Calu3 (cell line): Measurements from ENCODE around the gene HACE1. TPM values are rescaled to one million over a fixed set of nuclear protein-coding genes. Genes with fewer than 3 reads are reported as not detected.
"Not testable (repeated sequence)": the region's sequence is repeated elsewhere in the genome, so short reads cannot be mapped to it uniquely, and the experiment has no call there.

ENCODE experiments used
- BruUV-seq: library from RNA; stranded (reverse); fragments of 400-500 nt; replicated peaks from 2 replicates; lab custom pipeline; 2021; lab: Mats Ljungman, UMichigan
- CTCF ChIA-PET: fragments of 300-600 bp; sonication (Branson Sonifier 250); formaldehyde crosslinking; loops from one replicate; lab custom pipeline; 2022; ENCODE audit warnings: antibody characterized with exemption; lab: Charles Lee
- DNase-seq: peaks from one replicate; pipeline ENCODE4 v3.0.0; 2022
- H3K27ac Mint-ChIP-seq: one replicate; pipeline ENCODE4 v1.8.0; 2022; ENCODE audit warnings: mixed read lengths; ENCODE audit not compliant: unreplicated experiment
- H3K27me3 Mint-ChIP-seq: one replicate; pipeline ENCODE4 v1.8.0; 2022; ENCODE audit warnings: mixed read lengths; ENCODE audit not compliant: unreplicated experiment
- H3K36me3 Mint-ChIP-seq: one replicate; pipeline ENCODE4 v1.8.0; 2022; ENCODE audit warnings: mild to moderate bottlenecking, moderate library complexity, mixed read lengths; ENCODE audit not compliant: insufficient read depth, unreplicated experiment
- H3K4me1 Mint-ChIP-seq: one replicate; pipeline ENCODE4 v1.8.0; 2022; ENCODE audit warnings: mild to moderate bottlenecking, low read depth, mixed read lengths; ENCODE audit not compliant: unreplicated experiment
- H3K4me3 Mint-ChIP-seq: one replicate; pipeline ENCODE4 v1.8.0; 2022; ENCODE audit warnings: mild to moderate bottlenecking, low read depth, moderate library complexity, mixed read lengths; ENCODE audit not compliant: unreplicated experiment
- H3K9me3 Mint-ChIP-seq: one replicate; pipeline ENCODE4 v1.8.0; 2022; ENCODE audit warnings: low read depth, mixed read lengths; ENCODE audit not compliant: unreplicated experiment
- intact Hi-C: fragments of 100-400 bp; cut with micrococcal nuclease; formaldehyde crosslinking; loops from one replicate; pipeline ENCODE4 v1.10.0; 2022; ENCODE audit not compliant: unreplicated experiment
- total RNA-seq: library from RNA; stranded (reverse); gene quantifications from 2 replicates; pipeline ENCODE4 v1.2.3, GENCODE V29; 2022
- TF ChIP-seq, protein P1 (sequence below): fragments of 200-600 bp; IDR thresholded peaks from one replicate; pipeline ENCODE4 v1.8.0; 2022; ENCODE audit warnings: antibody characterized with exemption; ENCODE audit not compliant: unreplicated experiment

HACE1 gene
- total RNA-seq, 1 experiment from 2014 or later, result 12.5 TPM

DNA sequence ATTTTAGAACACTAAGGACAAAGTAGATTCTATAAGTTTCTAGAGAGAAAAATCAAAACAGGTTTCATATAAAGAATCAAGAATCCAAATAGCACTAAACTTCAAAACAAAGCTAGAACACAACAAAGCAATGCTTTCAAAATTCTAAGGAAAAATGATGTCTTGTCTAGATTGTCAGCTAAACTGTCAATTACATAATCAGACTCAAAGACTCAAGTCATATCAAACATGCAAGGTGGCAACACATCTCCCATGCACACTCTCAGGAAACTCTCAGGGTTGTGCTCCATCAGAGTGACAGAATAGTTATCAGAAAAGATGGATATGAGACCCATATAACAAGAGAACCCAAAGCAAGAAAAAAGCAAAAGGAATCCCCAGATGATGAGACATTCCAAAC is 23.9 kb downstream of the HACE1 start:
- no TSS peak for BruUV-seq
- intact Hi-C loops, result no loop called here
- H3K36me3 Mint-ChIP-seq, result no peaks in the 10 kb centered on the region
- no peaks in the 10 kb centered on the region for H3K9me3 Mint-ChIP-seq
- H3K27ac Mint-ChIP-seq, result no peak overlapping the region
- TF ChIP-seq, protein P1, sequence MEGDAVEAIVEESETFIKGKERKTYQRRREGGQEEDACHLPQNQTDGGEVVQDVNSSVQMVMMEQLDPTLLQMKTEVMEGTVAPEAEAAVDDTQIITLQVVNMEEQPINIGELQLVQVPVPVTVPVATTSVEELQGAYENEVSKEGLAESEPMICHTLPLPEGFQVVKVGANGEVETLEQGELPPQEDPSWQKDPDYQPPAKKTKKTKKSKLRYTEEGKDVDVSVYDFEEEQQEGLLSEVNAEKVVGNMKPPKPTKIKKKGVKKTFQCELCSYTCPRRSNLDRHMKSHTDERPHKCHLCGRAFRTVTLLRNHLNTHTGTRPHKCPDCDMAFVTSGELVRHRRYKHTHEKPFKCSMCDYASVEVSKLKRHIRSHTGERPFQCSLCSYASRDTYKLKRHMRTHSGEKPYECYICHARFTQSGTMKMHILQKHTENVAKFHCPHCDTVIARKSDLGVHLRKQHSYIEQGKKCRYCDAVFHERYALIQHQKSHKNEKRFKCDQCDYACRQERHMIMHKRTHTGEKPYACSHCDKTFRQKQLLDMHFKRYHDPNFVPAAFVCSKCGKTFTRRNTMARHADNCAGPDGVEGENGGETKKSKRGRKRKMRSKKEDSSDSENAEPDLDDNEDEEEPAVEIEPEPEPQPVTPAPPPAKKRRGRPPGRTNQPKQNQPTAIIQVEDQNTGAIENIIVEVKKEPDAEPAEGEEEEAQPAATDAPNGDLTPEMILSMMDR, result no peak
- no peak for DNase-seq
- CTCF ChIA-PET, result no interaction called here
- no peaks in the 10 kb centered on the region for H3K4me1 Mint-ChIP-seq
- H3K27me3 Mint-ChIP-seq, result no peaks in the 10 kb centered on the region
- H3K4me3 Mint-ChIP-seq, result no peak overlapping the region

DNA sequence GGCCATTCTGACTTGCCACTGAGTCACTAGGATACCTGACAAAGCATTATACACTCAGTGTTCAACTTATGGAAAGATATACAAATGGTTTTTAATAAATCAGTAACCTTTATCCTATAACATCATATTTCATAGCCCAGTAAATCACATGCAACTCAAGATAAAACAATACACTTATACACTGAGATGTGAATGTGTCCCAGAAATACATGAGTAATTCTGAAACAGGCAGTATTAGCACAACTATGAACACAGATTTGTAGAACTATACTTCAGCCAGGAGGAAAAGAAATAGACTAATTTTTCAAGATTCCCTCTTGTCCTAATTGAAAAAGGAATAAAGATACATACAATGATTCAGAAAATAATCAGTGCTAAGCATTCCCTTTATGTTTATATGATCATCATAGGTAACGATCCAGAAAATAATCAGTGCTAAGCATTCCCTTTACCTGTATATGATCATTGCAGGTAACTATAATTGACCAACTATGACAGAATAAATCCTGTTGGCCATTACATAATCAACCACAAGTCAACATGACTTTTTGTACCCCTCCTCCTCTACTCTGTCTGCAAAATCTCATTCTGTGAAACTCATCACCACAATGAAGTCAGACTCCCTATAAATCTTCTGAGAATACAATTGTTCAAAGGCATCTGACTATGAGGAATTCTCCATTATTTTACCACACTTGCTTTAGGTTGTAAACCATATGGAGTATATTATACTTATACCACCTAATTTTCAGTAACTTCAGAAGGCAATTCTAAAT is 30.3 kb downstream of the HACE1 start:
- Mint-ChIP-seq H3K36me3 (no peaks in the 10 kb centered on the region), H3K4me1 (no peaks in the 10 kb centered on the region), H3K9me3 (peaks cover 3% of the 10 kb centered on the region), H3K27ac (no peak overlapping the region), H3K27me3 (no peaks in the 10 kb centered on the region), H3K4me3 (no peak overlapping the region)
- BruUV-seq, result no TSS peak
- intact Hi-C loops, result no loop called here
- CTCF ChIA-PET, result no interaction called here
- no peak for DNase-seq
- TF ChIP-seq, protein P1, result no peak

DNA sequence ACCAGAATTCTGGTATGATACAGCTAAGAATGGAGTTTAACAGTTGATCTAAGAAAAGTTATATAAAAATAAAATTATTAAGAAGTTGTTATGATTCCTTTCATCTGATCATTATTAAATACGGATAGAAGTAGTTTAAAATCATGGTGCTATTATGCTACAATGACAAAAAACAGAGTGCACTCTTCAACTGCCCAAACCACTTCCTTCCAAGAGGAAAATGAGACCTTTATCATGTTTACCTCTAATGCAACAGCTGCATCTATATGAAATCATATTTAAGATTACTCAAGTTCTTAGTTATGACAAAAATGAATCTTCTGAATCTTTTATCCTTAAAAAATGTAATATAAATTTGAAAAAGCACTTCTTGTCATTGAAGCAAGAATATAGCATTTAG is 31.2 kb downstream of the HACE1 start:
- H3K4me1 Mint-ChIP-seq, result no peaks in the 10 kb centered on the region
- CTCF ChIA-PET, result no interaction called here
- no peaks in the 10 kb centered on the region for H3K36me3 Mint-ChIP-seq
- no peak overlapping the region for H3K27ac Mint-ChIP-seq
- H3K9me3 Mint-ChIP-seq, result peaks cover 3% of the 10 kb centered on the region
- no TSS peak for BruUV-seq
- TF ChIP-seq, protein P1, result no peak
- H3K27me3 Mint-ChIP-seq, result no peaks in the 10 kb centered on the region
- DNase-seq, result no peak
- H3K4me3 Mint-ChIP-seq, result no peak overlapping the region
- intact Hi-C loops, result no loop called here

DNA sequence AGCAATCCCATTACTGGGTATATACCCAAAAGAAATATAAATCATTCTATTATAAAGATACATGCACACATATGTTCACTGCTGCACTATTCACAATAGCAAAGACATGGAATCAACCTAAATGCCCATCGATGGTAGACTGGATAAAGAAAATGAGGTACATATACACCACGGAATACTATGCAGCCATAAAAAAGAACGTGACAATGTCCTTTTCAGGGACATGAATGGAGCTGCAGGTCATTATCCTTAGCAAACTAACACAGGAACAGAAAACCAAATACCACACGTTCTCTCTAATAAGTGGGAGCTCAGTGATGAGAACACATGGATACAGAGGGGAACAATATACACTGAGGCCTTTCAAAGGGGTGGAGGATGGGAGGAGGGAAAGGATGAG is 38.9 kb downstream of the HACE1 start:
- H3K27ac Mint-ChIP-seq, H3K27me3 Mint-ChIP-seq, intact Hi-C loops, H3K4me1 Mint-ChIP-seq, DNase-seq, BruUV-seq, H3K4me3 Mint-ChIP-seq, H3K36me3 Mint-ChIP-seq, CTCF ChIA-PET, H3K9me3 Mint-ChIP-seq: not testable (repeated sequence)

DNA sequence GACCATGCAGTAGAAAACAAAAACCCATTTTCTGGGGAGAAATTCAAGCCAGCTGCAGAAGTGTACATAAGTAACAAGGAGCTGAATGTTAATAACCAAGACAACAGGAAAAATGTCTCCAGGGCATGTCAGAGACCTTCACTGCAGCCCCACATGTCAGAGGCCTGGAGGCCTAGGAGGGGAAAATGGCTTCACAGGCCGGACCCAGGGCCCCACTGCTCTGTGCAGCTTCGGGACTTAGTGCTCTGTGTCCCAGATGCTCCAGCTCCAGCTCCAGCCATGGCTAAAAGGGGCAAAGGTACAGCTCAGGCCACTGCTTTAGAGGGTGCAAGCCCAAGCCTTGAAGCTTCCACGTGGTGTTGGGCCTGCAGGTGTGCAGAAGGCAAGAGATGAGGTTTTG is 43.6 kb downstream of the HACE1 start:
- Mint-ChIP-seq H3K4me1 (no peaks in the 10 kb centered on the region), H3K4me3 (no peak overlapping the region), H3K27me3 (no peaks in the 10 kb centered on the region), H3K27ac (no peak overlapping the region), H3K9me3 (no peaks in the 10 kb centered on the region), H3K36me3 (no peaks in the 10 kb centered on the region)
- CTCF ChIA-PET, result no interaction called here
- TF ChIP-seq, protein P1, result no peak
- no TSS peak for BruUV-seq
- no peak for DNase-seq
- intact Hi-C loops, result no loop called here
